Hepatocyte (in vitro differentiated cells): ENCODE results near the gene SLC26A4.

Source experiments
- CTCF ChIP-seq: fragments of 200-600 bp; sonication (generic); IDR thresholded peaks from 2 replicates; pipeline ENCODE4 v1.5.1; 2016; ENCODE audit warnings: antibody characterized with exemption, mild to moderate bottlenecking; ENCODE audit not compliant: poor library complexity
- EZH2 ChIP-seq: fragments of 200-600 bp; sonication (generic); IDR thresholded peaks from 2 replicates; pipeline ENCODE4 v1.6.1; 2016; ENCODE audit warnings: antibody characterized with exemption, mild to moderate bottlenecking, borderline replicate concordance

GRCh38 chr7:107691716-107692115, 31.1 kb downstream of the SLC26A4 start:
- TF ChIP-seq CTCF (no peak), EZH2 (no peak)
